Liver (tissue), 9 donors: ENCODE data around the gene DDX54. TPM values are rescaled to one million over a fixed set of nuclear protein-coding genes. Genes with fewer than 3 reads are reported as not detected.

Source experiments
- DNase-seq: peaks from one replicate; pipeline ENCODE4 v3.0.0-alpha.2; 2017; ENCODE audit warnings: low spot score
- H3K27ac ChIP-seq, 2 donors: one replicate each; pipeline ENCODE4 v1.7.0; 2013; ENCODE audit warnings: inconsistent platforms in 2 of 2, low read length in 2 of 2, control low read depth in 1 of 2, low read depth in 1 of 2, mild to moderate bottlenecking in 1 of 2
- H3K27me3 ChIP-seq, 4 donors: one replicate each; pipeline versions ENCODE4 v1.6.1 to v1.7.0; 2013; ENCODE audit warnings: low read length in 3 of 4, inconsistent platforms in 1 of 4, mild to moderate bottlenecking in 1 of 4, moderate library complexity in 1 of 4; ENCODE audit not compliant: control insufficient read depth in 4 of 4, insufficient read depth in 4 of 4
- H3K36me3 ChIP-seq, 4 donors: one replicate each; pipeline versions ENCODE4 v1.6.1 to v1.7.0; 2013; ENCODE audit warnings: low read length in 3 of 4, mild to moderate bottlenecking in 3 of 4, low read depth in 1 of 4, moderate library complexity in 1 of 4; ENCODE audit not compliant: control insufficient read depth in 4 of 4, insufficient read depth in 3 of 4
- H3K4me1 ChIP-seq, 4 donors: one replicate each; pipeline versions ENCODE4 v1.6.1 to v1.7.0; 2013; ENCODE audit warnings: low read length in 3 of 4, mild to moderate bottlenecking in 3 of 4, moderate library complexity in 1 of 4; ENCODE audit not compliant: control insufficient read depth in 4 of 4, insufficient read depth in 4 of 4
- H3K4me3 ChIP-seq, 3 donors: one replicate each; pipeline versions ENCODE4 v1.6.1 to v1.7.0; 2013; ENCODE audit warnings: low read length in 3 of 3, control low read depth in 1 of 3, low read depth in 1 of 3, mild to moderate bottlenecking in 1 of 3
- H3K9ac ChIP-seq, 2 donors: one replicate each; pipeline ENCODE4 v1.7.0; 2013; ENCODE audit warnings: low read length in 2 of 2, mild to moderate bottlenecking in 2 of 2, moderate library complexity in 2 of 2, control low read depth in 1 of 2, low read depth in 1 of 2
- H3K9me3 ChIP-seq, 4 donors: one replicate each; pipeline versions ENCODE4 v1.6.1 to v1.7.0; 2013; ENCODE audit warnings: low read length in 3 of 4; ENCODE audit not compliant: control insufficient read depth in 4 of 4
- ATF3 ChIP-seq: IDR thresholded peaks from 2 replicates; pipeline ENCODE4 v1.6.1; 2016; ENCODE audit warnings: antibody characterized with exemption
- CTCF ChIP-seq: fragments of 150-350 bp; IDR thresholded peaks from 2 replicates; pipeline ENCODE4 v1.5.1; 2017; ENCODE audit warnings: improper control_type of control experiment, low read depth, low read length; ENCODE audit not compliant: missing input control
- EGR1 ChIP-seq, 2 donors: IDR thresholded peaks; 2 replicates each; pipeline ENCODE4 v1.6.1; 2016 to 2018; ENCODE audit warnings: antibody characterized with exemption in 2 of 2, low read depth in 2 of 2
- FOXA1 ChIP-seq: IDR thresholded peaks from 2 replicates; pipeline ENCODE4 v1.6.1; 2016; ENCODE audit warnings: antibody characterized with exemption
- FOXA2 ChIP-seq: IDR thresholded peaks from 2 replicates; pipeline ENCODE4 v1.6.1; 2016; ENCODE audit warnings: antibody characterized with exemption
- GABPA ChIP-seq, 2 donors: IDR thresholded peaks in 1 of 2; conservative IDR thresholded peaks in 1 of 2; 2 replicates each; pipeline ENCODE4 v1.6.1; 2016; ENCODE audit warnings: antibody characterized with exemption in 2 of 2, mild to moderate bottlenecking in 1 of 2, moderate library complexity in 1 of 2
- HNF4A ChIP-seq, 2 donors: conservative IDR thresholded peaks; 2 replicates each; pipeline ENCODE4 v1.6.1; 2016; ENCODE audit warnings: antibody characterized with exemption in 2 of 2, mild to moderate bottlenecking in 2 of 2
- HNF4G ChIP-seq: IDR thresholded peaks from 2 replicates; pipeline ENCODE4 v1.6.1; 2016; ENCODE audit warnings: antibody characterized with exemption
- JUND ChIP-seq, 2 donors: IDR thresholded peaks; 2 replicates each; pipeline ENCODE4 v1.6.1; 2016; ENCODE audit warnings: antibody characterized with exemption in 2 of 2
- MAX ChIP-seq: IDR thresholded peaks from 2 replicates; pipeline ENCODE4 v1.6.1; 2016; ENCODE audit warnings: antibody characterized with exemption
- NR2F2 ChIP-seq: IDR thresholded peaks from 2 replicates; pipeline ENCODE4 v1.6.1; 2016; ENCODE audit warnings: antibody characterized with exemption
- REST ChIP-seq: IDR thresholded peaks from 2 replicates; pipeline ENCODE4 v1.6.1; 2016; ENCODE audit warnings: antibody characterized with exemption, mild to moderate bottlenecking
- RXRA ChIP-seq, 2 donors: IDR thresholded peaks; 2 replicates each; pipeline ENCODE4 v1.6.1; 2017 to 2018; ENCODE audit warnings: antibody characterized with exemption in 2 of 2, mild to moderate bottlenecking in 1 of 2
- SP1 ChIP-seq: IDR thresholded peaks from 2 replicates; pipeline ENCODE4 v1.6.1; 2018; ENCODE audit warnings: antibody characterized with exemption, mild to moderate bottlenecking
- TAF1 ChIP-seq: conservative IDR thresholded peaks from 2 replicates; pipeline ENCODE4 v1.6.1; 2016; ENCODE audit warnings: antibody characterized with exemption, mild to moderate bottlenecking
- YY1 ChIP-seq: IDR thresholded peaks from 2 replicates; pipeline ENCODE4 v1.6.1; 2016; ENCODE audit warnings: antibody characterized with exemption, mild to moderate bottlenecking
- ZBTB33 ChIP-seq: IDR thresholded peaks from 2 replicates; pipeline ENCODE4 v1.6.1; 2016; ENCODE audit warnings: antibody characterized with exemption
- WGBS: extraction: QIAGEN DNeasy Blood & Tissue Kit; methylation state at CpG from one replicate; pipeline ENCODE4 v1.1.7; 2013; 5-methylcytosine and 5-hydroxymethylcytosine counted together
- polyA plus RNA-seq, 2 donors: library from polyadenylated mRNA; stranded (reverse) in 1 of 2; unstranded in 1 of 2; fragments of 200-250 nt in 1 of 2; fragments of >200 nt in 1 of 2; fragmentation: Nextera tagmentation in 1 of 2; extraction: Ambion mirVana in 1 of 2; gene quantifications; one replicate each; pipeline versions ENCODE4 v1.2.1 to v1.2.3, GENCODE V29; 2013 to 2015
- total RNA-seq, 2 donors: library from RNA; depleted of rRNA; stranded (reverse); fragments of >200 nt; gene quantifications; one replicate each; pipeline ENCODE4 v1.2.3, GENCODE V29; 2014
- donor health status: healthy.
- donor health status: healthy.
- donor health status: healthy.
- donor health status: healthy.
- donor health status: healthy.

DDX54 gene
- total and polyA plus RNA-seq, 4 donors = 20.2 to 28.4 (median 21.6) TPM

- 54% methylated on average over 6 of the region's 6 CpGs for WGBS
- no peak for TF ChIP-seq HNF4A (conservative IDR thresholded peaks at IDR 0.05)
- TF ChIP-seq FOXA1 = no peak
- no peak for TF ChIP-seq SP1
- no peak for TF ChIP-seq HNF4G
- no peak for TF ChIP-seq ATF3
- Histone ChIP-seq H3K27ac (no peak overlapping the region), H3K9me3 (no peaks in the 10 kb centered on the region), H3K4me1 (peaks cover 0 to 4% (median 3%) of the 10 kb centered on the region in 4 donors), H3K4me3 (no peak overlapping the region), H3K9ac (no peak overlapping the region), H3K36me3 (no peaks in the 10 kb centered on the region), H3K27me3 (peaks cover 0 to 5% (median 1%) of the 10 kb centered on the region in 4 donors)
- DNase-seq = no peak
Measured at GRCh38 chr12:113134521-113134951, 50.7 kb downstream of the DDX54 start.

GRCh38 chr12:113134071-113134470, 51.2 kb downstream of the DDX54 start:
- WGBS = 78% methylated on average over 2 of the region's 2 CpGs
- Histone ChIP-seq H3K9ac (no peak overlapping the region), H3K27me3 (peaks cover 0 to 5% (median 1%) of the 10 kb centered on the region in 4 donors), H3K27ac (no peak overlapping the region), H3K36me3 (no peaks in the 10 kb centered on the region), H3K9me3 (no peaks in the 10 kb centered on the region), H3K4me3 (no peak overlapping the region), H3K4me1 (peaks cover 0 to 4% (median 3%) of the 10 kb centered on the region in 4 donors)
- TF ChIP-seq HNF4A (conservative IDR thresholded peaks at IDR 0.05) = no peak
- no peak for TF ChIP-seq ATF3
- no peak for TF ChIP-seq TAF1
- TF ChIP-seq JUND (IDR thresholded peaks at IDR 0.05) = no peak
- no peak for TF ChIP-seq FOXA2
- TF ChIP-seq MAX = no peak
- no peak for TF ChIP-seq GABPA (IDR thresholded peaks at IDR 0.05 in 1 of 2, conservative IDR thresholded peaks at IDR 0.05 in 1 of 2)
- no peak for TF ChIP-seq EGR1 (IDR thresholded peaks at IDR 0.05; ENCODE audit: low read depth in 2 of 2)
- TF ChIP-seq CTCF = no peak
- TF ChIP-seq ZBTB33 = no peak
- no peak for TF ChIP-seq REST
- no peak for TF ChIP-seq NR2F2
- no peak for TF ChIP-seq YY1
- no peak for TF ChIP-seq RXRA (IDR thresholded peaks at IDR 0.05)
- no peak for TF ChIP-seq HNF4G
- no peak for TF ChIP-seq FOXA1
- no peak for DNase-seq
